PC-3 (cell line): ENCODE data around the gene SEC62. TPM values are rescaled to one million over a fixed set of nuclear protein-coding genes. Genes with fewer than 3 reads are reported as not detected.

Source experiments
- ATAC-seq: fragments of 200-7000 bp; cut with Tn5 transposase; 2 replicates; pipeline ENCODE4 v1.9.1; 2020; ENCODE audit warnings: mild to moderate bottlenecking, moderate library complexity
- BruUV-seq: library from RNA; stranded (reverse); fragments of 400-500 nt; replicated peaks from 2 replicates; lab custom pipeline; 2021; lab: Mats Ljungman, UMichigan
- CTCF ChIA-PET: fragments of 300-600 bp; sonication (Branson Sonifier 250); formaldehyde crosslinking; loops from one replicate; lab custom pipeline; 2022; ENCODE audit warnings: antibody characterized with exemption; lab: Charles Lee
- POLR2A ChIA-PET: fragments of 300-600 bp; sonication (Branson Sonifier 250); formaldehyde crosslinking; loops from one replicate; lab custom pipeline; 2022; ENCODE audit warnings: antibody characterized with exemption; ENCODE audit not compliant: unreplicated experiment; lab: Charles Lee
- DNase-seq: peaks from one replicate; pipeline ENCODE4 v3.0.0-alpha.2; 2015
- H2AFZ ChIP-seq: fragments of 300-600 bp; sonication (generic); 2 replicates; pipeline ENCODE4 v1.6.0; 2016; ENCODE audit warnings: antibody characterized with exemption, low read length
- H3F3A ChIP-seq: fragments of 300-600 bp; sonication (generic); one replicate; pipeline ENCODE4 v1.6.0; 2017; ENCODE audit warnings: antibody characterized with exemption, low read length, control low read depth, mild to moderate bottlenecking; ENCODE audit not compliant: unreplicated experiment
- H3K27ac ChIP-seq: fragments of 300-600 bp; sonication (generic); 2 replicates; pipeline ENCODE4 v1.5.1; 2016; ENCODE audit warnings: mild to moderate bottlenecking, low read length
- H3K27me3 ChIP-seq: fragments of 300-600 bp; sonication (generic); 2 replicates; pipeline ENCODE4 v1.6.1; 2016; ENCODE audit warnings: low read length, mixed read lengths
- H3K36me3 ChIP-seq: fragments of 300-600 bp; sonication (generic); 2 replicates; pipeline ENCODE4 v1.6.1; 2016; ENCODE audit warnings: low read depth, mixed run types, low read length, mixed read lengths
- H3K4me1 ChIP-seq: fragments of 300-600 bp; sonication (generic); 2 replicates; pipeline ENCODE4 v1.5.1; 2016; ENCODE audit warnings: low read length; ENCODE audit not compliant: insufficient read depth
- H3K4me2 ChIP-seq: fragments of 300-600 bp; sonication (generic); 2 replicates; pipeline ENCODE4 v1.6.0; 2016; ENCODE audit warnings: low read length
- H3K4me3 ChIP-seq: fragments of 300-600 bp; sonication (generic); 2 replicates; pipeline ENCODE4 v1.5.1; 2016; ENCODE audit warnings: mild to moderate bottlenecking, low read length, mixed read lengths
- H3K79me2 ChIP-seq: fragments of 300-600 bp; sonication (generic); 2 replicates; pipeline ENCODE4 v1.6.1; 2017; ENCODE audit warnings: low read length, mixed read lengths
- H3K9ac ChIP-seq: fragments of 300-600 bp; sonication (generic); 2 replicates; pipeline ENCODE4 v1.6.0; 2016; ENCODE audit warnings: mild to moderate bottlenecking, low read length
- H3K9me2 ChIP-seq: fragments of 300-600 bp; sonication (generic); replicated peaks from 2 replicates; pipeline ENCODE4 v1.6.1; 2016; ENCODE audit warnings: mixed run types, low read length, mixed read lengths
- H3K9me3 ChIP-seq: fragments of 300-600 bp; sonication (generic); 2 replicates; pipeline ENCODE4 v1.6.1; 2016; ENCODE audit warnings: low read length, mixed read lengths
- H4K20me1 ChIP-seq: fragments of 300-600 bp; sonication (generic); 2 replicates; pipeline ENCODE4 v1.6.1; 2016; ENCODE audit warnings: low read length, mixed read lengths
- EZH2 ChIP-seq: fragments of 300-600 bp; sonication (generic); IDR thresholded peaks from one replicate; pipeline ENCODE4 v1.6.1; 2017; ENCODE audit warnings: antibody characterized with exemption, mild to moderate bottlenecking, low read length; ENCODE audit not compliant: unreplicated experiment
- EZH2phosphoT487 ChIP-seq: fragments of 300-600 bp; sonication (generic); IDR thresholded peaks from 2 replicates; pipeline ENCODE4 v1.6.1; 2018; ENCODE audit warnings: mild to moderate bottlenecking, antibody characterized with exemption, low read length, borderline replicate concordance
- intact Hi-C: fragments of 100-400 bp; cut with micrococcal nuclease; formaldehyde crosslinking; loops from 2 replicates; pipeline ENCODE4 v1.9.0; 2023
- total RNA-seq: library from RNA; depleted of rRNA; stranded (reverse); fragments of >200 nt; gene quantifications from 2 replicates; pipeline ENCODE4 v1.2.3, GENCODE V29; 2014
- TF ChIP-seq, protein P1 (sequence below): fragments of 300-600 bp; sonication (generic); conservative IDR thresholded peaks from 2 replicates; pipeline ENCODE4 v1.5.1; 2017; ENCODE audit warnings: antibody characterized with exemption, low read depth, mild to moderate bottlenecking, low read length

The SEC62 gene
- total RNA-seq, 1 experiment from 2014 or later = 31.8 TPM

- no TSS peak for BruUV-seq
- ChIA-PET POLR2A (no interaction called here), CTCF (interaction anchor here (0.6 kb wide), 2 partner anchors 62 to 422 kb away, joined by 4 to 5 read pairs; no protein-coding TSS in a partner anchor)
- intact Hi-C loops = no loop called here
- TF ChIP-seq EZH2 = no peak
- TF ChIP-seq EZH2phosphoT487 = no peak
- TF ChIP-seq, protein P1, sequence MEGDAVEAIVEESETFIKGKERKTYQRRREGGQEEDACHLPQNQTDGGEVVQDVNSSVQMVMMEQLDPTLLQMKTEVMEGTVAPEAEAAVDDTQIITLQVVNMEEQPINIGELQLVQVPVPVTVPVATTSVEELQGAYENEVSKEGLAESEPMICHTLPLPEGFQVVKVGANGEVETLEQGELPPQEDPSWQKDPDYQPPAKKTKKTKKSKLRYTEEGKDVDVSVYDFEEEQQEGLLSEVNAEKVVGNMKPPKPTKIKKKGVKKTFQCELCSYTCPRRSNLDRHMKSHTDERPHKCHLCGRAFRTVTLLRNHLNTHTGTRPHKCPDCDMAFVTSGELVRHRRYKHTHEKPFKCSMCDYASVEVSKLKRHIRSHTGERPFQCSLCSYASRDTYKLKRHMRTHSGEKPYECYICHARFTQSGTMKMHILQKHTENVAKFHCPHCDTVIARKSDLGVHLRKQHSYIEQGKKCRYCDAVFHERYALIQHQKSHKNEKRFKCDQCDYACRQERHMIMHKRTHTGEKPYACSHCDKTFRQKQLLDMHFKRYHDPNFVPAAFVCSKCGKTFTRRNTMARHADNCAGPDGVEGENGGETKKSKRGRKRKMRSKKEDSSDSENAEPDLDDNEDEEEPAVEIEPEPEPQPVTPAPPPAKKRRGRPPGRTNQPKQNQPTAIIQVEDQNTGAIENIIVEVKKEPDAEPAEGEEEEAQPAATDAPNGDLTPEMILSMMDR = no peak
- Histone ChIP-seq H3K9me3 (no peaks in the 10 kb centered on the region), H3F3A (no peaks in the 10 kb centered on the region), H3K27me3 (no peaks in the 10 kb centered on the region), H3K36me3 (peaks cover 46% of the 10 kb centered on the region), H3K4me3 (no peak overlapping the region), H3K27ac (no peak overlapping the region), H3K4me1 (no peaks in the 10 kb centered on the region), H4K20me1 (no peaks in the 10 kb centered on the region), H3K79me2 (no peaks in the 10 kb centered on the region), H3K4me2 (no peak overlapping the region), H3K9me2 (no peaks in the 10 kb centered on the region), H3K9ac (no peak overlapping the region), H2AFZ (no peak overlapping the region)
- no peak for ATAC-seq
- no peak for DNase-seq
Observed at GRCh38 chr3:169992156-169992555, 25.5 kb downstream of the SEC62 start.

DNA sequence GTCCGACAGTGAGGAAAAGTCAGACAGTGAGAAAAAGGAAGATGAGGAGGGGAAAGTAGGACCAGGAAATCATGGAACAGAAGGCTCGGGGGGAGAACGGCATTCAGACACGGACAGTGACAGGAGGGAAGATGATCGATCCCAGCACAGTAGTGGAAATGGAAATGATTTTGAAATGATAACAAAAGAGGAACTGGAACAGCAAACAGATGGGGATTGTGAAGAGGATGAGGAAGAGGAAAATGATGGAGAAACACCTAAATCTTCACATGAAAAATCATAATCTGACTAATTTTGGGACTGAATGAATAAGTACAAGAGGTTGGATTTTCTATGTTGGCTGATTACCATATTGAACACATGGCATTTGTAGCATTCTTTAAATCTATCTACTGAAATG is 26.2 kb downstream of the SEC62 start:
- H3K79me2 ChIP-seq = no peaks in the 10 kb centered on the region
- no peak overlapping the region for H3K4me2 ChIP-seq
- H3K36me3 ChIP-seq = peaks cover 45% of the 10 kb centered on the region
- intact Hi-C loops = no loop called here
- ChIA-PET CTCF (interaction anchor here (0.6 kb wide), 1 partner anchor 62 kb away, joined by 4 read pairs; no protein-coding TSS in a partner anchor), POLR2A (no interaction called here)
- H3K9me2 ChIP-seq = no peaks in the 10 kb centered on the region
- no peaks in the 10 kb centered on the region for H3K27me3 ChIP-seq
- no peak overlapping the region for H3K27ac ChIP-seq
- no peak overlapping the region for H3K4me3 ChIP-seq
- H2AFZ ChIP-seq = no peak overlapping the region
- no peaks in the 10 kb centered on the region for H3F3A ChIP-seq
- ATAC-seq (no peak), DNase-seq (no peak)
- H3K9ac ChIP-seq = no peak overlapping the region
- no peak for TF ChIP-seq EZH2
- no peak for TF ChIP-seq EZH2phosphoT487
- TF ChIP-seq, protein P1 = no peak
- BruUV-seq = no TSS peak
- H3K4me1 ChIP-seq = no peaks in the 10 kb centered on the region
- no peaks in the 10 kb centered on the region for H3K9me3 ChIP-seq
- H4K20me1 ChIP-seq = no peaks in the 10 kb centered on the region

GRCh38 chr3:169993761-169994160 is 27.2 kb downstream of the SEC62 start:
- no peaks in the 10 kb centered on the region for H3K27me3 ChIP-seq
- H3F3A ChIP-seq = no peaks in the 10 kb centered on the region
- TF ChIP-seq EZH2 = no peak
- TF ChIP-seq EZH2phosphoT487 = no peak
- TF ChIP-seq, protein P1 = no peak
- H3K4me3 ChIP-seq = no peak overlapping the region
- ChIA-PET CTCF (no interaction called here), POLR2A (no interaction called here)
- no peak for ATAC-seq
- DNase-seq = no peak
- H3K9ac ChIP-seq = no peak overlapping the region
- no peak overlapping the region for H3K4me2 ChIP-seq
- H3K79me2 ChIP-seq = no peaks in the 10 kb centered on the region
- H3K9me2 ChIP-seq = no peaks in the 10 kb centered on the region
- peaks cover 41% of the 10 kb centered on the region for H3K36me3 ChIP-seq
- BruUV-seq = no TSS peak
- no peaks in the 10 kb centered on the region for H3K9me3 ChIP-seq
- H3K27ac ChIP-seq = no peak overlapping the region
- no peaks in the 10 kb centered on the region for H3K4me1 ChIP-seq
- intact Hi-C loops = no loop called here
- H2AFZ ChIP-seq = no peak overlapping the region
- H4K20me1 ChIP-seq = no peaks in the 10 kb centered on the region
